ENCODE measurements around the gene NTN1. TPM values are rescaled to one million over a fixed set of nuclear protein-coding genes. Genes with fewer than 3 reads are reported as not detected.

NTN1 gene
- total RNA-seq, 1 experiment from 2014 or later, result 1.2 TPM

DNA sequence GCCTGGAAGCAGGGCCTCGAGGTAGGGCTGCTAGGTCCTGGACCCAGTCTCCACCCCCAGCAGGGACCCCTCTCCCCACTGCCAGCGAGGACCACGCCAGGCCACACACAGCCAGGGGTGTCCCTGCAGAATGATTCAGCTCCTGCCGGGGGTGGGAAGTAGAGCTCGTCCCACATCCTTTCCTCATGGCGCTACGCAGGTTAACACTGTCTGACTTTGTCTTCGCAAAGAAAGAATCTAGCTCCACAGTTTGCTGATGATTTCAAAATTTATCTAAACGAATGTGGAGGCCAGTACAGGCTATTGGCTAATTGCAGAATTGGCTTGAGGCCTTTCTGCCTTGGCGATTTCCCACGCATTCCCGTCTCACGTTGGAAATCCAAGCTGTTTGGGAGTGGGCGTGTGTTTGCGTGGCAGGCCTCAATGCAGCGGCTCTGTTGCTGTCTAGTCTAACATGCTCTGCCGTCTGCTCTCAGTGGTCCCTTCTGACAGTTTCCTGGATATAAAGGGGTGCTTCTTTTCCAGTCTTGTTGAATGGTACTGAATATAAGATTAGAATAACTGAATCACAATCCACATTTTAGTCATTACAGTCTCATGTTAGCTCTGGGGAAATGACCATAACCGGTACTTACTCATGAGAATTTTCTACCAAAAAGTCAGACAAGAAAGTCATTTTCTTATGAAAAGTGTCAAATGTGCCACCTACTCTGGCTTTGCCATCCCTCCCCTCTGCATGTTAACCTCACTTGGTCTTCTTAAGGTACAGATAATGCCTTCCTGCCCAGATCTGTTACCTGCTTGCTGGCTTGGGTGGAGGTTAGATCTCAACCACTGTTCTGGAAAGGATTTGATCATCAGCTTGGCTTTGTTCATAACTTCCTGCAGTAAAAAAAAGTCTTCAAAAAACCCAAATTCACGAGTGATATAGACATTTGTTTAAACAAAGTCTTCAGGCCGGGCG lies 252.4 kb downstream of the NTN1 start:
- H2AK5ac ChIP-seq (ENCODE audit: insufficient read length, low read length), result no peak overlapping the region
- H2AFZ ChIP-seq (ENCODE audit: low read length), result no peak overlapping the region
- no peak overlapping the region for H3K23ac ChIP-seq (ENCODE audit: insufficient read length, low read depth, low read length)
- H2BK12ac ChIP-seq (ENCODE audit: insufficient read length, low read depth, low read length), result no peak overlapping the region
- no peaks in the 10 kb centered on the region for H3K79me2 ChIP-seq (ENCODE audit: insufficient read depth, low read length)
- no peak overlapping the region for H4K8ac ChIP-seq (replicated peaks; ENCODE audit: insufficient read length, low read depth, low read length)
- H3K27ac Mint-ChIP-seq, result no peak overlapping the region; a peak in 1 of 7 replicates
- no peaks in the 10 kb centered on the region for H3K27me3 ChIP-seq (ENCODE audit: insufficient read depth, low read length)
- no peak overlapping the region for H4K91ac ChIP-seq (ENCODE audit: insufficient read length, low read depth, low read length)
- no peak overlapping the region for H3K18ac ChIP-seq (ENCODE audit: insufficient read length, low read depth, low read length)
- no peak for DNase-seq
- no peaks in the 10 kb centered on the region for H3K4me1 ChIP-seq (ENCODE audit: insufficient read depth, low read length)
- H3K23me2 ChIP-seq (ENCODE audit: insufficient read length, low read depth, low read length, poor library complexity, severe bottlenecking), result no peaks in the 10 kb centered on the region
- TF ChIP-seq, protein P1, sequence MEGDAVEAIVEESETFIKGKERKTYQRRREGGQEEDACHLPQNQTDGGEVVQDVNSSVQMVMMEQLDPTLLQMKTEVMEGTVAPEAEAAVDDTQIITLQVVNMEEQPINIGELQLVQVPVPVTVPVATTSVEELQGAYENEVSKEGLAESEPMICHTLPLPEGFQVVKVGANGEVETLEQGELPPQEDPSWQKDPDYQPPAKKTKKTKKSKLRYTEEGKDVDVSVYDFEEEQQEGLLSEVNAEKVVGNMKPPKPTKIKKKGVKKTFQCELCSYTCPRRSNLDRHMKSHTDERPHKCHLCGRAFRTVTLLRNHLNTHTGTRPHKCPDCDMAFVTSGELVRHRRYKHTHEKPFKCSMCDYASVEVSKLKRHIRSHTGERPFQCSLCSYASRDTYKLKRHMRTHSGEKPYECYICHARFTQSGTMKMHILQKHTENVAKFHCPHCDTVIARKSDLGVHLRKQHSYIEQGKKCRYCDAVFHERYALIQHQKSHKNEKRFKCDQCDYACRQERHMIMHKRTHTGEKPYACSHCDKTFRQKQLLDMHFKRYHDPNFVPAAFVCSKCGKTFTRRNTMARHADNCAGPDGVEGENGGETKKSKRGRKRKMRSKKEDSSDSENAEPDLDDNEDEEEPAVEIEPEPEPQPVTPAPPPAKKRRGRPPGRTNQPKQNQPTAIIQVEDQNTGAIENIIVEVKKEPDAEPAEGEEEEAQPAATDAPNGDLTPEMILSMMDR (conservative IDR thresholded peaks at IDR 0.05), result no peak
- H3K27me3 Mint-ChIP-seq (ENCODE audit: low read depth), result no peaks in the 10 kb centered on the region; the same call in 1 of the 2 replicates
- no peak overlapping the region for H2BK15ac ChIP-seq (ENCODE audit: low read depth, low read length)
- no peak overlapping the region for H4K5ac ChIP-seq (ENCODE audit: insufficient read length, low read depth, low read length)
- H3K4ac ChIP-seq (ENCODE audit: low read depth, low read length), result no peak overlapping the region
- H2BK20ac ChIP-seq (ENCODE audit: low read depth, low read length, poor library complexity, severe bottlenecking), result no peak overlapping the region
- no CpG with 5 or more reads among the region's 21 CpGs for WGBS (ENCODE audit: extremely low coverage, insufficient read length, low lambda C conversion rate)
- peaks cover 10 to 15% of the 10 kb centered on the region in 2 experiments for H3K4me1 Mint-ChIP-seq
- H3K4me2 ChIP-seq (ENCODE audit: insufficient read depth, insufficient read length, low read length), result no peak overlapping the region
- no peak overlapping the region for H3K27ac ChIP-seq (ENCODE audit: insufficient read length, low read depth, low read length)
- H2BK5ac ChIP-seq (ENCODE audit: insufficient read length, low read length), result no peak overlapping the region
- no peaks in the 10 kb centered on the region for H3K36me3 Mint-ChIP-seq (ENCODE audit: insufficient read depth in 1 of 3, low read depth in 3 of 3)
- H3K79me1 ChIP-seq (ENCODE audit: insufficient read depth, low read depth, low read length, poor library complexity, severe bottlenecking), result no peaks in the 10 kb centered on the region
- H2BK120ac ChIP-seq (ENCODE audit: low read depth, low read length, poor library complexity, severe bottlenecking), result no peak overlapping the region
- H3K56ac ChIP-seq (ENCODE audit: insufficient read length, low read depth, low read length), result no peak overlapping the region
- no peak overlapping the region for H3K4me3 Mint-ChIP-seq
- no peaks in the 10 kb centered on the region for H3K9me3 ChIP-seq (ENCODE audit: control insufficient read depth, low read depth, low read length)
- H3K9me3 Mint-ChIP-seq, result no peaks in the 10 kb centered on the region
- no peaks in the 10 kb centered on the region for H4K20me1 ChIP-seq (ENCODE audit: control insufficient read depth, insufficient read depth, insufficient read length)
- no peak overlapping the region for H3K14ac ChIP-seq (ENCODE audit: insufficient read depth, low read length)
- H3T11ph ChIP-seq (ENCODE audit: low read length), result no peak overlapping the region
- H3K9ac ChIP-seq (ENCODE audit: extremely low read depth, insufficient read length, low read length), result no peak overlapping the region
